Activated CD8-positive, alpha-beta T cell treated with anti-CD3 and anti-CD28 coated beads, Interleukin-2, amount 10 ng/mL, durations not matched to agents 7 days and 5 days (primary cell): ENCODE data around the gene ABHD15. TPM values are rescaled to one million over a fixed set of nuclear protein-coding genes. Genes with fewer than 3 reads are reported as not detected.

ENCODE experiments used
- total RNA-seq, 2 experiments: library from RNA; stranded (reverse); gene quantifications; one replicate each; pipeline ENCODE4 v1.2.3, GENCODE V29; 2021

ABHD15 gene
- total RNA-seq, 2 experiments from 2014 or later: 21.1 to 21.7 TPM

Other genes starting within 250 kb of the ABHD15 start
- 10 to 100 TPM; 51.7 to 53.0 TPM for gene TAOK1, start 176.7 kb downstream of the ABHD15 start, total RNA-seq
- 10 to 100 TPM; 96.7 to 97.9 TPM for gene TP53I13, start 1.7 kb upstream of the ABHD15 start, total RNA-seq
- 10 to 100 TPM; 72.7 to 75.1 TPM for gene GIT1, start 22.6 kb upstream of the ABHD15 start, total RNA-seq
- 10 to 100 TPM; 11.2 to 12.5 TPM for gene ANKRD13B, start 26.1 kb upstream of the ABHD15 start, total RNA-seq
- gene CORO6, start 55.9 kb upstream of the ABHD15 start, total RNA-seq: 1 to 10 TPM; 6.2 to 6.3 TPM